ENCODE results near the gene NDNF. TPM values are rescaled to one million over a fixed set of nuclear protein-coding genes. Genes with fewer than 3 reads are reported as not detected.

The NDNF gene
- total and polyA plus RNA-seq, 9 of the 15 experiments (the other 6 are each of a cell fraction or from before 2014, with no cell fraction given), result not detected

DNA sequence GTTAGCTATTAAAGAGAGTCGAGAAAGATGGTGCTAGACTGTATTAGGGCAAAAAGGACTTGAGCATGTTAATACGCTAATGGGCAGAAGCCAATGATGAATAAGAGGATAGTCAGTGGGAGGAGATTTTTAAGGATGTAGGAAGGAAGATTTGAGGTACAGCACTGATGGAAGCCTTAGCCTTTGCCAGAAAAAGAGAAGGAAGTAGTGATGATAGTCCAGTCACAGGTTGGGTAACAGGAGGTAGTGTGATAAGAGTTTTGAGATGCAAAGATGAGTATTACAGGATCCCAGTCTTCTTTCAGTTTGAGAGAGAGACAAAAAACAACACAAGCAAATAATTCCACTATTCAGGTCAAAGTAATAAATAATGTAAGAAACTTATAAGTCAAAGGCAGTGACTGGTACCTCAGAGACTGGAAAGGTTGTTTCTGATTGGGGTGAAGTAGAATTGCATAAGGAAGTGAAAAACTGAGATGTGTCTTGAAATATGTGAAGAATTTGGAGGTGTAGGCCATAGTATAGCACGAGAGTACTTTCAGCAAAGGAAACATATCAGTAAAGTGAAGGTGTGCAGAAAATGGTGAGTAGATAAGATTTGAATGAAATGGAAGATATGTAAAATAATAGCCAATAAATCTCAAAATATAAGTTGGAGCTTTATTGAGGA is 22.1 kb upstream of the NDNF start:
- H3K9me3 ChIP-seq (replicated peaks; ENCODE audit: control insufficient read depth, insufficient read depth, low read depth, low read length), result no peaks in the 10 kb centered on the region
- intact Hi-C loops (cut with micrococcal nuclease), result no loop called here
- H3K27ac ChIP-seq (ENCODE audit: extremely low read depth, low read depth, low read length), result no peak overlapping the region
- 0% methylated on average over 3 of the region's 3 CpGs for WGBS (ENCODE audit: insufficient coverage, low coverage, missing lambda C conversion rate)
- no peaks in the 10 kb centered on the region for H3K4me1 ChIP-seq (replicated peaks in 1 of 2; ENCODE audit: control insufficient read depth in 2 of 2, insufficient read depth in 2 of 2, low read length in 2 of 2)
- H3K79me2 ChIP-seq (ENCODE audit: control insufficient read depth, insufficient read depth, low read length), result no peaks in the 10 kb centered on the region
- no peaks in the 10 kb centered on the region for H4K20me1 ChIP-seq (replicated peaks; ENCODE audit: control insufficient read depth, insufficient read depth, low read length)
- ATAC-seq (no peak), FAIRE-seq (no peak), DNase-seq (ENCODE audit: extremely low read depth in 1 of 4, low spot score in 3 of 4) (no peak)
- no peak overlapping the region for H2AFZ ChIP-seq (ENCODE audit: low read depth, low read length)
- no peaks in the 10 kb centered on the region for H3K9me1 ChIP-seq (ENCODE audit: control insufficient read depth, insufficient read depth, low read length)
- BruUV-seq (replicated peaks), result no TSS peak
- no peak overlapping the region for H3K4me2 ChIP-seq (ENCODE audit: insufficient read depth, low read length)
- no peak overlapping the region for H3K4me3 ChIP-seq
- in situ Hi-C loops (cut with MboI), result no loop called here
- CTCF ChIA-PET (ENCODE audit: low intra/inter-chr PET ratio), result no interaction called here
- H3K27me3 ChIP-seq (ENCODE audit: control insufficient read depth in 2 of 2, insufficient read depth in 2 of 2, low read length in 2 of 2), result no peaks in the 10 kb centered on the region
- TF ChIP-seq, protein P1, sequence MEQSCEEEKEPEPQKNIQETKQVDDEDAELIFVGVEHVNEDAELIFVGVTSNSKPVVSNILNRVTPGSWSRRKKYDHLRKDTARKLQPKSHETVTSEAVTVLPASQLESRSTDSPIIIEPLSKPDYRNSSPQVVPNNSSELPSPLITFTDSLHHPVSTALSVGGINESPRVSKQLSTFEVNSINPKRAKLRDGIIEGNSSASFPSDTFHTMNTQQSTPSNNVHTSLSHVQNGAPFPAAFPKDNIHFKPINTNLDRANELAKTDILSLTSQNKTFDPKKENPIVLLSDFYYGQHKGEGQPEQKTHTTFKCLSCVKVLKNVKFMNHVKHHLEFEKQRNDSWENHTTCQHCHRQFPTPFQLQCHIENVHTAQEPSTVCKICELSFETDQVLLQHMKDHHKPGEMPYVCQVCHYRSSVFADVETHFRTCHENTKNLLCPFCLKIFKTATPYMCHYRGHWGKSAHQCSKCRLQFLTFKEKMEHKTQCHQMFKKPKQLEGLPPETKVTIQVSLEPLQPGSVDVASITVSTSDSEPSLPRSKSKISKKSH (CRISPR knock-in tag; IDR thresholded peaks at IDR 0.05), result no peak
- TF ChIP-seq TEAD4 (IDR thresholded peaks at IDR 0.05; ENCODE audit: low read length), result no peak
- TF ChIP-seq TEAD4 (CRISPR knock-in tag; IDR thresholded peaks at IDR 0.05; ENCODE audit: borderline replicate concordance), result no peak
- no peak for TF ChIP-seq DPF2 (IDR thresholded peaks at IDR 0.05)
- no peak overlapping the region for H3K9ac ChIP-seq (ENCODE audit: insufficient read depth in 1 of 2, low read depth in 2 of 2, low read length in 2 of 2)
- no peaks in the 10 kb centered on the region for H3K36me3 ChIP-seq (ENCODE audit: control insufficient read depth, insufficient read depth, low read length)
- POLR2A ChIA-PET, result no interaction called here

DNA sequence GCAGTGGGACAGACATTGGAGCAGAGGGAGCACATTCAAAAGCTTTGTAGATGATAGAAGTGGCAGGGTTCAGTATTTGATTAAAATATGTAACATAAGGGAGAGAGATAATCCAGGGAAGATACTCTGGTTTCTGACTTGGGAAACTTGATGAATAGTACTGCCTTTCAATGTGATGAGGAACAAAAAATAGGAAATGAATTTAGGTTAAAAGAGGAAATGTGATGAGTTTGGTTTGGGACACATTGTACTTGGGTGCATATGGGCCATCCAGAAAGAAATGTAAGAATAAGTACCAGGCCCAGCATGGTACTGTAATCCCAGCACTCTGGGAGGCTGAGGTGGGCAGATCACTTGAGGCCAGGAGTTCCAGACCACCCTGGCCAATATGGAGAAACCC is 20.9 kb upstream of the NDNF start:
- intact Hi-C loops (cut with micrococcal nuclease), result no loop called here
- in situ Hi-C loops (cut with MboI), result no loop called here

More for the DNA sequence above, 20.9 kb upstream of the NDNF start:
- no peaks in the 10 kb centered on the region for H3K27me3 ChIP-seq (ENCODE audit: control insufficient read depth in 2 of 2, insufficient read depth in 2 of 2, low read length in 2 of 2)
- no peaks in the 10 kb centered on the region for H3K36me3 ChIP-seq (ENCODE audit: control insufficient read depth, insufficient read depth, low read length)
- H3K4me2 ChIP-seq (ENCODE audit: insufficient read depth, low read length), result no peak overlapping the region
- H2AFZ ChIP-seq (ENCODE audit: low read depth, low read length), result no peak overlapping the region
- FAIRE-seq (no peak), ATAC-seq (no peak), DNase-seq (ENCODE audit: extremely low read depth in 1 of 4, low spot score in 3 of 4) (no peak)
- H3K9me1 ChIP-seq (ENCODE audit: control insufficient read depth, insufficient read depth, low read length), result no peaks in the 10 kb centered on the region
- H4K20me1 ChIP-seq (replicated peaks; ENCODE audit: control insufficient read depth, insufficient read depth, low read length), result no peaks in the 10 kb centered on the region
- TF ChIP-seq CBX5 (IDR thresholded peaks at IDR 0.05; ENCODE audit: borderline replicate concordance, low read depth), result no peak
- TF ChIP-seq, protein P2, sequence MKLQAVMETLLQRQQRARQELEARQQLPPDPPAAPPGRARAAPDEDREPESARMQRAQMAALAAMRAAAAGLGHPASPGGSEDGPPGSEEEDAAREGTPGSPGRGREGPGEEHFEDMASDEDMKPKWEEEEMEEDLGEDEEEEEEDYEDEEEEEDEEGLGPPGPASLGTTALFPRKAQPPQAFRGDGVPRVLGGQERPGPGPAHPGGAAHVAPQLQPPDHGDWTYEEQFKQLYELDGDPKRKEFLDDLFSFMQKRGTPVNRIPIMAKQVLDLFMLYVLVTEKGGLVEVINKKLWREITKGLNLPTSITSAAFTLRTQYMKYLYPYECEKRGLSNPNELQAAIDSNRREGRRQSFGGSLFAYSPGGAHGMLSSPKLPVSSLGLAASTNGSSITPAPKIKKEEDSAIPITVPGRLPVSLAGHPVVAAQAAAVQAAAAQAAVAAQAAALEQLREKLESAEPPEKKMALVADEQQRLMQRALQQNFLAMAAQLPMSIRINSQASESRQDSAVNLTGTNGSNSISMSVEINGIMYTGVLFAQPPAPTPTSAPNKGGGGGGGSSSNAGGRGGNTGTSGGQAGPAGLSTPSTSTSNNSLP (IDR thresholded peaks at IDR 0.05; ENCODE audit: borderline replicate concordance, low read depth, low read length), result no peak
- no peak for TF ChIP-seq ZNF224 (CRISPR knock-in tag; IDR thresholded peaks at IDR 0.05)
- H3K79me2 ChIP-seq (ENCODE audit: control insufficient read depth, insufficient read depth, low read length), result no peaks in the 10 kb centered on the region
- CTCF ChIA-PET (ENCODE audit: low intra/inter-chr PET ratio), result no interaction called here
- POLR2A ChIA-PET, result no interaction called here
- no TSS peak for BruUV-seq (replicated peaks)
- no peaks in the 10 kb centered on the region for H3K9me3 ChIP-seq (replicated peaks; ENCODE audit: control insufficient read depth, insufficient read depth, low read depth, low read length)
- H3K9ac ChIP-seq (ENCODE audit: insufficient read depth in 1 of 2, low read depth in 2 of 2, low read length in 2 of 2), result no peak overlapping the region
- H3K27ac ChIP-seq (ENCODE audit: extremely low read depth, low read depth, low read length), result no peak overlapping the region
- no peak overlapping the region for H3K4me3 ChIP-seq
- no peaks in the 10 kb centered on the region for H3K4me1 ChIP-seq (replicated peaks in 1 of 2; ENCODE audit: control insufficient read depth in 2 of 2, insufficient read depth in 2 of 2, low read length in 2 of 2)

All from K562 (cell line).